Tibial artery (tissue), 4 donors: ENCODE data around the gene UBAP2L.
"Not testable (repeated sequence)": the region's sequence is repeated elsewhere in the genome, so short reads cannot be mapped to it uniquely, and the experiment has no call there.

Source experiments
- DNase-seq, 2 donors: peaks; one replicate each; pipeline ENCODE4 v3.0.0-alpha.2; 2019
- H3K27ac ChIP-seq, 2 donors: fragments of 200-600 bp; sonication (generic) in 1 of 2; 1 replicate in 1 of 2; 2 replicates in 1 of 2; pipeline ENCODE4 v1.5.1; 2018 to 2019; ENCODE audit warnings: mild to moderate bottlenecking in 1 of 2
- H3K27me3 ChIP-seq, 2 donors: fragments of 200-600 bp; sonication (generic) in 1 of 2; one replicate each; pipeline versions ENCODE4 v1.5.1 to v1.6.0; 2016 to 2019
- H3K36me3 ChIP-seq, 3 donors: fragments of 200-600 bp; sonication (generic) in 2 of 3; one replicate each; pipeline ENCODE4 v1.5.1; 2016 to 2019; ENCODE audit warnings: mild to moderate bottlenecking in 2 of 3
- H3K4me1 ChIP-seq, 4 donors: fragments of 200-600 bp; sonication (generic) in 2 of 4; 1 replicate in 3 of 4; 2 replicates in 1 of 4; pipeline ENCODE4 v1.5.1; 2016 to 2019
- H3K4me3 ChIP-seq, 2 donors: fragments of 200-600 bp; sonication (generic) in 1 of 2; 1 replicate in 1 of 2; 2 replicates in 1 of 2; pipeline ENCODE4 v1.5.1; 2018 to 2019; ENCODE audit warnings: mild to moderate bottlenecking in 2 of 2
- H3K9me3 ChIP-seq, 3 donors: fragments of 200-600 bp; sonication (generic) in 1 of 3; one replicate each; pipeline ENCODE4 v1.5.1; 2016 to 2019
- intact Hi-C: fragments of 100-400 bp; cut with DNase I; formaldehyde crosslinking; loops from one replicate; pipeline ENCODE4 v1.15.0; 2023; ENCODE audit warnings: low total_unique reads
- TF ChIP-seq, protein P1 (sequence below), 2 experiments: fragments of 200-600 bp in 1 of 2; fragments of 450-650 bp in 1 of 2; IDR thresholded peaks; one replicate each; pipeline ENCODE4 v1.5.1; 2017 to 2019; ENCODE audit warnings: antibody characterized with exemption in 2 of 2, mild to moderate bottlenecking in 1 of 2, moderate library complexity in 1 of 2

UBAP2L gene

DNA sequence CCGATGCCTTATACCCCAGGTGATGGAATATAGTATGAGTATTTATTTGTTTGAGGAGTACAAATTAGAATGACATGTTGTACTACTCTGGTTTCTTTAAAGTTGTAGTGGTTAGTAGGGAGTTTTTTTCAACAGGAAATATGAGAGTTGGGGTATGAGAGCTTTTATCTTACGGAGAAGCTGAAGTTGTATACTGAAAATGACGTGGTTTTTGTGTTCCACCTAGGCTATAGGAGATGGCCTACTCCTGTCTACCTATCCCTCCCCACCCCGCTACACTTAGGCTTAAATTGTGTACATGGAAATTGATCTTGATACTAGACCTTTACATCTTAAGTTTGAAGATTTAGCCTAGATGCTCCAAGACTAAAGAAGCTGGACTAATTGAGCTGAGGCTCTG is 44.8 kb downstream of the UBAP2L start:
- intact Hi-C loops, result loop anchor here (10.0 kb wide), 1 partner anchor 461 kb away; no protein-coding TSS in a partner anchor
- Histone ChIP-seq H3K4me3 (no peak overlapping the region), H3K9me3 (no peaks in the 10 kb centered on the region), H3K36me3 (peaks cover 62 to 88% (median 88%) of the 10 kb centered on the region in 3 donors), H3K27ac (no peak overlapping the region), H3K4me1 (no peaks in the 10 kb centered on the region), H3K27me3 (no peaks in the 10 kb centered on the region)
- DNase-seq, result no peak
- TF ChIP-seq, protein P1, sequence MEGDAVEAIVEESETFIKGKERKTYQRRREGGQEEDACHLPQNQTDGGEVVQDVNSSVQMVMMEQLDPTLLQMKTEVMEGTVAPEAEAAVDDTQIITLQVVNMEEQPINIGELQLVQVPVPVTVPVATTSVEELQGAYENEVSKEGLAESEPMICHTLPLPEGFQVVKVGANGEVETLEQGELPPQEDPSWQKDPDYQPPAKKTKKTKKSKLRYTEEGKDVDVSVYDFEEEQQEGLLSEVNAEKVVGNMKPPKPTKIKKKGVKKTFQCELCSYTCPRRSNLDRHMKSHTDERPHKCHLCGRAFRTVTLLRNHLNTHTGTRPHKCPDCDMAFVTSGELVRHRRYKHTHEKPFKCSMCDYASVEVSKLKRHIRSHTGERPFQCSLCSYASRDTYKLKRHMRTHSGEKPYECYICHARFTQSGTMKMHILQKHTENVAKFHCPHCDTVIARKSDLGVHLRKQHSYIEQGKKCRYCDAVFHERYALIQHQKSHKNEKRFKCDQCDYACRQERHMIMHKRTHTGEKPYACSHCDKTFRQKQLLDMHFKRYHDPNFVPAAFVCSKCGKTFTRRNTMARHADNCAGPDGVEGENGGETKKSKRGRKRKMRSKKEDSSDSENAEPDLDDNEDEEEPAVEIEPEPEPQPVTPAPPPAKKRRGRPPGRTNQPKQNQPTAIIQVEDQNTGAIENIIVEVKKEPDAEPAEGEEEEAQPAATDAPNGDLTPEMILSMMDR (IDR thresholded peaks at IDR 0.05), result no peak

DNA sequence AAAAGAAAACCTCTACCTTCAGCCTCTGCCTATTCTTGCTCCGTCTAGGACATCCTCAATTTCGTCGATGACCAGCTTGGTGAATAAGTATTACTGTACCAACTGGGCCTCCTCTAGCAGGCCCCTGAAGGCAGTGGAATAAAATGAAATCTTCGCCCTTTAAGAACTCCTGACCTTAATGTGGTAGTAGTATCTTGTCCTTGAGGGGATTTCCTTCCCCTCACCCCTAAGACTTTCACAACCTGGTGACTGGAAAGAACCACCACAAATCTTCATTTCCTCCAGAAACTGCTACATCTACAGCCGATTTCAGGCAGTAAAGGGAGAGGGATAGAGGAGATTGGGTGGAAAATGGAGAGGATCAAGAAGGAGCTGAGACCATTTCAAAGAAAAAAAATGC is 50.1 kb downstream of the UBAP2L start:
- no peak overlapping the region for H3K4me3 ChIP-seq
- intact Hi-C loops, result loop anchor here (5.0 kb wide), 2 partner anchors 61 to 74 kb away; no protein-coding TSS in a partner anchor
- TF ChIP-seq, protein P1 (IDR thresholded peaks at IDR 0.05), result no peak
- peaks cover 37 to 64% (median 49%) of the 10 kb centered on the region in 3 donors for H3K36me3 ChIP-seq
- H3K27ac ChIP-seq, result no peak overlapping the region
- peaks cover 0 to 20% (median 15%) of the 10 kb centered on the region in 4 donors for H3K4me1 ChIP-seq
- no peak for DNase-seq
- H3K27me3 ChIP-seq, result no peaks in the 10 kb centered on the region
- no peaks in the 10 kb centered on the region for H3K9me3 ChIP-seq

DNA sequence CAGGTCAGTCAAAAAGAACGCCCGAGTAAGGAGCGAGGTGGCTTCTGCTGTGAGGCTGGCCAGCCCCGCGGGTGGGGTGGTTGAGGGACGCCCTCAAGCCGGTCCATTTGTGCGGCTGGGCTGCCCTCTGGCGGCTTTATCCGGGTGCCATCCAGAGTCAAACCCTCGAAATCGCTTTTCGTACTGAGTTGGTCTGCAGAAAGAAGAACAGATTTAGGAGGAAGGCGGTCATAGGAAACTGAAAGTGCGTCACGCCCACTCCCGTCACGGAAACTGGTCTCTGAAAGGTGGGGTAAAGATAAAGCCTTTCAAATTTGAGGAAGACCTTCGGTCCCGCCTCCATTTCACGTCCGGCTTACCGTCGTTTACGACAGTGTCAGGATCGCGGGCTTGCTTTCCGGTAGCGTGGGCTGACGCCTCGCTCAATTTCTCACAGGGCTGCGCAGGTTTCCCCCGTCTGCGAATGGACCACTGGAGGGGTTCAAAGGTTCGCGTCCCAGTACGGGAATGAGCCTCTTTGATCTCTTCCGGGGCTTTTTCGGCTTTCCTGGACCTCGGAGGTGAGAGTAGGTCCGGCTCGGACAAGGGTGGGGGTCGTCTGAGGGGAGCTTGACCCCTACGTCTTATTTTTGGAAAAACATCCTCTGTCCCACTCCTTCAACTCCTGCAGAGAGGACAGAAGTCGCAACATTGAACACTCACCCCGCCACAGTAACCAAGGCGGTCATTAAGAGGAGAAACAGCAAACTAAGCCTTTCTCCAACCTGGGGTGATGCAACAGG is 51.7 kb downstream of the UBAP2L start, which contains the start of gene HAX1:
TSS of gene HAX1 (plus strand) at position 413 of the 782 bp plus-strand sequence. CDS start at position 508, 95 bp downstream.
- Histone ChIP-seq H3K36me3 (peaks cover 32 to 64% (median 35%) of the 10 kb centered on the region in 3 donors), H3K27ac (peak within 1 kb of the TSS; percentile 90 to 92), H3K27me3 (no peaks in the 10 kb centered on the region), H3K4me3 (peak within 1 kb of the TSS; percentile 75 to 86), H3K9me3 (no peaks in the 10 kb centered on the region), H3K4me1 (peaks cover 0 to 20% (median 15%) of the 10 kb centered on the region in 4 donors)
- TF ChIP-seq, protein P1 (IDR thresholded peaks at IDR 0.05), result peak; percentile 74 to 78
- DNase-seq, result peak; percentile 93 to 96
- intact Hi-C loops, result loop anchor here (5.0 kb wide), 2 partner anchors 60 to 75 kb away; no protein-coding TSS in a partner anchor

DNA sequence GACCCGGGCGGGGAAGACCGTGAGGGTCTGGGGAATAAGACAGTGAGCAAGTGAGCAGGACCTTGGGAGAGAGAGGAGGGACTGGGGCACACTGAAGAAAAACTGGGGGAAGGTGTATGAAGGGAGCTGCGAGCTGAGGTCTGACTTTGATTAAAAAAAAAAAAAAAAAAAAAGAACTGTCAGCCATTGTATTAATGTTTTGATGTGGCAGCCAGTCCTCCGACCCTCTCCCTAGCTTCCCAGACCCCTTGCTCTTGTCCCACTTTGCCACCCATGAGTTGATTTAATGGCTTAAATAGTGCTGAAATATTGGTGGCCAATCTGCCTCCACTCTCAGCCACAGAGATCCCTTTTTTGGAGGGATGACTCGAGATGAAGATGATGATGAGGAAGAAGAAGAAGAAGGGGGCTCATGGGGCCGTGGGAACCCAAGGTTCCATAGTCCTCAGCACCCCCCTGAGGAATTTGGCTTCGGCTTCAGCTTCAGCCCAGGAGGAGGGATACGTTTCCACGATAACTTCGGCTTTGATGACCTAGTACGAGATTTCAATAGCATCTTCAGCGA is 52.3 kb downstream of the UBAP2L start:
- intact Hi-C loops, result loop anchor here (5.0 kb wide), 2 partner anchors 59 to 76 kb away; no protein-coding TSS in a partner anchor

DNA sequence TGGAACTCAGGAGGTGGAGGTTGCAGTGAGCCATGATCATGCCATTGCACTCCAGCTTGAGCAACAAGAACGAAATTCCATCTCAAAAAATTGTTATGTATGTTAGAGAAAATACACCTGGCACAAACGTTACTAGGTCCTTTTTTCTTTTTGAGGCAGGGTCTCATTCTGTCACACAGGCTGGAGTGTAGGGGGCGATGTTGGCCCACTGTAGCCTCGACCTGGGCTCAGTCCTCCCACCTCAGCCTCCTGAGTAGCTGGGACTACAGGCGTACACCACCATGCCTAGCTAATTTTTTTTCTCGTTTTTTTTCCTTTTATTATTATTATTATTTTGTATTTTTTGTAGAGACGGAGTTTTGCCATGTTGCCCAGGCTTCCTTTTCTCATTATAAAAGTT is 56.0 kb downstream of the UBAP2L start:
- H3K4me1 ChIP-seq, result peaks cover 0 to 15% (median 13%) of the 10 kb centered on the region in 4 donors
- no peaks in the 10 kb centered on the region for H3K9me3 ChIP-seq
- DNase-seq, result no peak
- TF ChIP-seq, protein P1 (IDR thresholded peaks at IDR 0.05), result no peak
- H3K36me3 ChIP-seq, result peaks cover 12 to 46% (median 13%) of the 10 kb centered on the region in 3 donors
- H3K4me3 ChIP-seq, result no peak overlapping the region
- H3K27ac ChIP-seq, result no peak overlapping the region
- H3K27me3 ChIP-seq, result no peaks in the 10 kb centered on the region
- intact Hi-C loops, result no loop called here

More for the DNA sequence above, 52.3 kb downstream of the UBAP2L start:
- Histone ChIP-seq H3K27ac (peak overlapping the region; percentile 90 to 92), H3K4me3 (peak overlapping the region; percentile 75 to 86), H3K4me1 (peaks cover 0 to 20% (median 15%) of the 10 kb centered on the region in 4 donors), H3K36me3 (peaks cover 30 to 66% (median 34%) of the 10 kb centered on the region in 3 donors), H3K27me3 (no peaks in the 10 kb centered on the region), H3K9me3 (no peaks in the 10 kb centered on the region)
- DNase-seq, result no peak
- TF ChIP-seq, protein P1 (IDR thresholded peaks at IDR 0.05), result no peak

DNA sequence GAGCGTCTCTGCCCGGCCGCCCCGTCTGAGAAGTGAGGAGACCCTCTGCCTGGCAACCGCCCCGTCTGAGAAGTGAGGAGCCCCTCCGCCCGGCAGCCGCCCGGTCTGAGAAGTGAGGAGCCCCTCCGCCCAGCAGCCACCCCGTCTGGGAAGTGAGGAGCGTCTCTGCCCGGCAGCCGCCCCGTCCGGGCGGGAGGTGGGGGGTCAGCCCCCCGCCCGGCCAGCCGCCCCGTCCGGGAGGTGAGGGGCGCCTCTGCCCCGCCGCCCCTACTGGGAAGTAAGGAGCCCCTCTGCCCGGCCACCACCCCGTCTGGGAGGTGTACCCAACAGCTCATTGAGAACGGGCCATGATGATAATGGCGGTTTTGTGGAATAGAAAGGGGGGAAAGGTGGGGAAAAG is 66.8 kb downstream of the UBAP2L start:
- not testable (repeated sequence) for H3K36me3 ChIP-seq, H3K27me3 ChIP-seq, H3K4me3 ChIP-seq

More for the DNA sequence above, 66.8 kb downstream of the UBAP2L start:
- H3K27ac ChIP-seq, H3K9me3 ChIP-seq, DNase-seq, H3K4me1 ChIP-seq, intact Hi-C loops: not testable (repeated sequence)
